Measurements from ENCODE around the gene ANGEL1.

Gene ANGEL1

DNA sequence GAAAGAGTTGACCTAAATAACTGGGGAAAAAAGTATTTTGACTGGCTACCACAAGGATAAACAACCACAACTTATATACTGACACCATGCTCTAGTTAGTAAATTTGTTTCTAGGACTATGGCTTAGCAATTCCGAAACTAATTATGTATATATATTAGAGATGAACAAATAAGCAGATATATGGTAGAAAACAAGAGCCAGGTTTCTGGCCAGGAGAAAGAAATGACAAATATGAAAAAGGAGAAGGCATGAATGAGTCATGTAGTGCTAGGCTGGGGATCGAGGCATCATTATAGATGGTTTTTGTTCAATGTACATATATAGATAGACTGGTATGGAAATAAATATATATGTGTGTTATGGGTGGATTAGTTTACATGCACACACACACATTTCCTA, 8.0 kb upstream of the ANGEL1 start:
- no peak for DNase-seq

GRCh38 chr14:76814726-76815645, 2.3 kb upstream of the ANGEL1 start:
- DNase-seq, result no peak

GRCh38 chr14:76812093-76812421, 625 bp downstream of the ANGEL1 start:
- DNase-seq, result no peak

- peak in 1 of 2 experiments; percentile 41 for DNase-seq
Measured at GRCh38 chr14:76811561-76811960, 1.1 kb downstream of the ANGEL1 start.

DNA sequence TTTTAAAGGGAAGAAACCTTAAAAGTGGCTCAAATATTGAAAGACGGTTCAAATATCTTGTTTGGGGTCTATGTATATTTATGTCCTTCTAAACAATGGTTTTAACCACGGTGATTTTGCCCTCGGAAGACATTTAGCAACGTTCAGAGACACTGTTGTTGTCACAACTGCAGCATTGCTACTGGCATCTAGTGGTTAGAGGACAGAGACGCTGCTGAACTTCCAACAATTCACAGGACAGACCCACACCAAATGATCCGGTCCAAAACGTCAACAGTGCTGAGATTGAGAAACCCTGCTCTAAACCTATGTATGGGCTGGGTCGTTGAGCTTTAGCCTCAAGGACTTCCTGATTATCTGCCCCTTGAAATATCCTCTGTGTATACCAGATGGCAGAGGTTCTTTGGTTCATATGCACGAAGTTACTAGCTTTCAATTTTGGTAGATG, 1.7 kb downstream of the ANGEL1 start:
- peak; percentile 51 to 68 for DNase-seq

- DNase-seq, result no peak
Measured at GRCh38 chr14:76810525-76810924, 2.2 kb downstream of the ANGEL1 start.

- no peak for DNase-seq
Measured at GRCh38 chr14:76808990-76809389, 3.7 kb downstream of the ANGEL1 start.

- no peak for DNase-seq
Measured at GRCh38 chr14:76808011-76808410, 4.7 kb downstream of the ANGEL1 start.

DNA sequence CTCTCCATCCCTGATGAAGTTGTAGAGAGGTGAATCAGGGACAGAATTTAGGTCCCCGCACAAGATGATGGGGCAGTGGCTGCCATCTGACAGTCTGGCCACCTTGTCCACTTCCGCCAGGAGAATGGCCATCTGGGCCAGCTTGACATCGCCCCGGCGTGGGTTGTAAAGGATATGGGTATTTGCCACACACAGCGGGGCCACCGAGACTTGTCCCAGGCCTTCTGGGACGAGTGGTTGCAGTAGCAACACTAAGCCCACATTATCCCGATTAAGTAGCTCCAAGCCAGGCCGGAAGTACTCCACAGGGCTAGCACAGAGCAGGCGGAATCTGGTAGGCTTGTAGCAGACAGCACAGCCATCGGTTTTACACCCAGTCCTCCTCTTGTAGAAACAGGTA, 6.2 kb downstream of the ANGEL1 start:
- DNase-seq, result no peak

- DNase-seq, result no peak
Measured at GRCh38 chr14:76793956-76794355, 18.7 kb downstream of the ANGEL1 start.

DNA sequence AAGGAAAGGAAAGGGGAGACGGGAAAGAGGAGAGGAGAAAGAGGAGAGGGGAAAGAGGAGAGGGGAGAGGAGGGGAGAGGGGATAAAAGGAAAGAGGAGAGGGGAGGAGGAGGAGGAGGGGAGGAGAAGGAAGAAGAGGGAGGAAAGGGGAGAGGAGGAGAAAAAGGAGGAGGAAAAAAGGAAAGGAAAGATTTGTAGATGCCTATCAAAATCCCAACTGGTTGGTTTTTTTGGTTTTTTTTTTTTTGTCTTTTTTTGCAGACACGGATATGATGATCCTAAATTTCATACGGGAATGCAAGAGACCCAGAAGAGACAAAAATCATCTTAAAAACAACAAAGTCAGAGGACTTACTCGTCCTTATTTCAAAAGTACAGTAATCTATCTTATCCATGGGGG, 19.4 kb downstream of the ANGEL1 start:
- DNase-seq, result no peak

- DNase-seq, result no peak
Measured at GRCh38 chr14:76792422-76792821, 20.3 kb downstream of the ANGEL1 start.

DNA sequence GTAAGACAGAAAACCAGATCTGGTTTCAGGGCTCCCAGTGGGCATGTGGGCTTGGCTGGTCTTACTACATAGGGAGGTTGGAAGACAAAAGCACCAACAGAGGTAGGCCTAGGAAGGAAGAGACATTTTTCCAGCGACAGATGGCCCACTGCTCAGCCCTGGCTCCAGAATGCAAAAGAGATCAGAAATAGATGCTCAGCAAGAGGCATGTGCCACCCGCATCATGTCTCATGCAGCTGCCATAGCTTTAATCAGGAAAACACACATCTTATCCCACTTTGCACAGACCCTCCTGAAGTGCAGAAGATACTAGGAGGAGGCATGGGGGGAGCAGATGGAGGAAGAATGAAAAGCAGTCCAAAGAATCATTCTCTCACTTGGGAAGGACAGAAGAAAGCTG, 26.1 kb downstream of the ANGEL1 start:
- DNase-seq, result no peak

- DNase-seq, result peak; percentile 88 to 89
Measured at GRCh38 chr14:76784881-76785280, 27.8 kb downstream of the ANGEL1 start.

- DNase-seq, result no peak
Measured at GRCh38 chr14:76784266-76784874, 28.3 kb downstream of the ANGEL1 start.

- peak; percentile 58 to 66 for DNase-seq
Measured at GRCh38 chr14:76782885-76783566, 29.7 kb downstream of the ANGEL1 start.

- DNase-seq, result no peak
Measured at GRCh38 chr14:76782115-76782884, 30.4 kb downstream of the ANGEL1 start.

- DNase-seq, result no peak
Measured at GRCh38 chr14:76781648-76782051, 31.0 kb downstream of the ANGEL1 start.

DNA sequence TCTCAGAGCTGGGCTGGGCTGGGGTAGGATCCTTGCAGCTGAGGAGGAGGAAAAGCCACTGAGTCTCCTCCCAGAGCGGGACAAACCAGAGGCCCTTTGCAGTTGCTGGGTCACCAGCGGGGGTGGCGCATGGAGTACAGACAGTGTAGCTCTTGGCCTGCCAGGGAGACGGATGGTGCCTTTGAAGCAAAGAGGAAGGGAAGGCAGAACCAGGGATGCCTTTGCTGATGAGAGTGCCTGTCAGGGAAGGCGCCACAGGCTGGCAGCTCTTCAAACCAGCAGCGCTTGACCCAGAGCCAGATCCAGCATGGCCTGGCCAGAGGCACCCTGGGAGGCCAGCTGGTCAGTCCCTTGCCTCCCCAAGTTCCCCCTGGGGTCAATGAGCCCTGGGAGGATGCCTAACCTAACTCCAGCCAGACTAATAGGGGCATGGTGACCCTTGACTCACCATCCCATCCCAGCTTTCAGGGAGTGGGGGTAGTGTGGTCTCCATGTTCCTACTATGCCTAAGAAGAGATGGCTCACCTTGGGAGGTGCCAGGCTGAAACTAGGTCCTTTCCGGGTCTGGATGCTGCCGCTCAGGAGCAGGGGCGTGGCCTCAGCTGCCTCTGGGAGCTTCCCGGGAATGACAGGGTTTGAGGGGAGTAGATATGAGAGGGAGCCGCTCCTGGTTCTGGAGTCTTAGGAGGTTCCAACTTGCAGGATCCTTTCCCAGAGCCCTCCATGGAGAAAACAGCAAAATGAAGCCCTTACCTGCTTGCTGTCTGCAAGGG, 31.6 kb downstream of the ANGEL1 start:
- DNase-seq, result no peak

DNA sequence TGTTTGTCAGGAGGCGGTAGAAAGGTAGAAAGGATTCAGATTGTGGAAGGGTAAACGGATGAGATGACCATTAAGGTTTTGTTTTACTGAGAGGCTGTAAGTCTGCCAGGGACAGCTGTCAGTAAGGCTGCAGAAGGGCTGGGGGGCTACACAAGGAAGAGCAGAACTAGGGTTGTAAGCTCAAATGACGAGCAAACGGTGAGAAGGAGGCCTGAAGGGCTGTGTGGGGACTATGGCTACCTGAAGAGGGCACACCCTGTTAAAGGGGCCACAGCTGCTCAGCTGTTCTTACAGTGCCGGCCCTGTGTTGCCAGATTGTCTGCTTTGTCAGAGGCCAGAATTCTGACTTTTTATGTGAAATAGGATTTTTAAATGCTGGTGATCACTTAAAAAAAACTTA, 32.3 kb downstream of the ANGEL1 start:
- no peak for DNase-seq

GRCh38 chr14:76780058-76780345, 32.7 kb downstream of the ANGEL1 start:
- no peak for DNase-seq
